Mesothelial cell of epicardium (in vitro differentiated cells): ENCODE measurements around the gene SMG6. TPM values are rescaled to one million over a fixed set of nuclear protein-coding genes. Genes with fewer than 3 reads are reported as not detected.

Source experiments
- DNase-seq, 2 experiments: peaks; one replicate each; pipeline ENCODE4 v3.0.0; 2021; ENCODE audit warnings: low spot score in 2 of 2; ENCODE audit not compliant: unreplicated experiment in 2 of 2
- H3K27ac Mint-ChIP-seq: 2 replicates; pipeline ENCODE4 v1.8.0; 2021; ENCODE audit warnings: mixed read lengths
- H3K27me3 Mint-ChIP-seq: 2 replicates; pipeline ENCODE4 v1.8.0; 2021; ENCODE audit warnings: low read depth, mixed read lengths
- H3K36me3 Mint-ChIP-seq: 2 replicates; pipeline ENCODE4 v1.8.0; 2021; ENCODE audit warnings: mixed read lengths
- H3K4me1 Mint-ChIP-seq: 2 replicates; pipeline ENCODE4 v1.8.0; 2021; ENCODE audit warnings: mixed read lengths
- H3K4me3 Mint-ChIP-seq: 2 replicates; pipeline ENCODE4 v1.8.0; 2021; ENCODE audit warnings: mild to moderate bottlenecking, moderate library complexity, mixed read lengths
- H3K9me3 Mint-ChIP-seq: 2 replicates; pipeline ENCODE4 v1.8.0; 2021; ENCODE audit warnings: mixed read lengths
- CTCF ChIP-seq: fragments of 200-600 bp; sonication (generic); IDR thresholded peaks from one replicate; pipeline ENCODE4 v1.5.0; 2021; ENCODE audit warnings: antibody characterized with exemption; ENCODE audit not compliant: unreplicated experiment
- total RNA-seq: library from RNA; stranded (reverse); gene quantifications from 3 replicates; pipeline ENCODE4 v1.2.1, GENCODE V29; 2021

Gene SMG6
- total RNA-seq, 1 donor from 2014 or later, result 58.3 TPM

GRCh38 chr17:2253768-2254406 lies 49.7 kb downstream of the SMG6 start:
- DNase-seq, result no peak
- no peaks in the 10 kb centered on the region for H3K27me3 Mint-ChIP-seq
- H3K9me3 Mint-ChIP-seq, result peaks cover 5% of the 10 kb centered on the region
- H3K4me3 Mint-ChIP-seq, result no peak overlapping the region
- TF ChIP-seq CTCF, result no peak
- H3K4me1 Mint-ChIP-seq, result peaks cover 8% of the 10 kb centered on the region
- peak overlapping the region; percentile 15 for H3K27ac Mint-ChIP-seq
- H3K36me3 Mint-ChIP-seq, result peaks cover 27% of the 10 kb centered on the region

GRCh38 chr17:2253362-2253761 lies 50.2 kb downstream of the SMG6 start:
- peaks cover 29% of the 10 kb centered on the region for H3K36me3 Mint-ChIP-seq
- no peak overlapping the region for H3K4me3 Mint-ChIP-seq
- DNase-seq, result no peak
- peaks cover 5% of the 10 kb centered on the region for H3K9me3 Mint-ChIP-seq
- peak overlapping the region; percentile 15 for H3K27ac Mint-ChIP-seq
- peaks cover 8% of the 10 kb centered on the region for H3K4me1 Mint-ChIP-seq
- no peaks in the 10 kb centered on the region for H3K27me3 Mint-ChIP-seq
- no peak for TF ChIP-seq CTCF

- no peak for TF ChIP-seq CTCF
- H3K36me3 Mint-ChIP-seq, result peaks cover 26% of the 10 kb centered on the region
- DNase-seq, result no peak
Observed at GRCh38 chr17:2251098-2251497, 52.5 kb downstream of the SMG6 start.

GRCh38 chr17:2250140-2251095 lies 53.2 kb downstream of the SMG6 start:
- H3K9me3 Mint-ChIP-seq, result peaks cover 5% of the 10 kb centered on the region
- no peak for TF ChIP-seq CTCF
- no peaks in the 10 kb centered on the region for H3K27me3 Mint-ChIP-seq
- H3K36me3 Mint-ChIP-seq, result peaks cover 21% of the 10 kb centered on the region
- H3K4me1 Mint-ChIP-seq, result peaks cover 8% of the 10 kb centered on the region
- no peak overlapping the region for H3K4me3 Mint-ChIP-seq
- H3K27ac Mint-ChIP-seq, result peak overlapping the region; percentile 17
- no peak for DNase-seq

More at GRCh38 chr17:2251098-2251497, 52.5 kb downstream of the SMG6 start:
- H3K9me3 Mint-ChIP-seq, result peaks cover 5% of the 10 kb centered on the region
- no peaks in the 10 kb centered on the region for H3K27me3 Mint-ChIP-seq
- peaks cover 8% of the 10 kb centered on the region for H3K4me1 Mint-ChIP-seq
- peak overlapping the region; percentile 17 for H3K27ac Mint-ChIP-seq
- H3K4me3 Mint-ChIP-seq, result no peak overlapping the region

GRCh38 chr17:2247005-2247404 lies 56.6 kb downstream of the SMG6 start:
- TF ChIP-seq CTCF, result no peak
- H3K9me3 Mint-ChIP-seq, result no peaks in the 10 kb centered on the region
- no peak overlapping the region for H3K27ac Mint-ChIP-seq
- peaks cover 14% of the 10 kb centered on the region for H3K4me1 Mint-ChIP-seq
- H3K4me3 Mint-ChIP-seq, result no peak overlapping the region
- DNase-seq, result no peak
- H3K27me3 Mint-ChIP-seq, result no peaks in the 10 kb centered on the region
- peaks cover 18% of the 10 kb centered on the region for H3K36me3 Mint-ChIP-seq
